K562 (cell line): Measurements from ENCODE around the gene DNAH3. TPM values are rescaled to one million over a fixed set of nuclear protein-coding genes. Genes with fewer than 3 reads are reported as not detected.
A peak's percentile ranks its signal among the peaks of the same experiment; 100 is the strongest.

Source experiments
- ARHGAP35 ChIP-seq: fragments of 450-650 bp; IDR thresholded peaks from 2 replicates; pipeline ENCODE4 v1.6.1; 2018; ENCODE audit not compliant: partially characterized antibody
- ERF ChIP-seq: fragments of 450-650 bp; formaldehyde crosslinking; IDR thresholded peaks from 2 replicates; pipeline ENCODE4 v1.4.0; 2020; ENCODE audit warnings: mild to moderate bottlenecking, mixed read lengths
- ETV5 ChIP-seq: sonication (generic); formaldehyde crosslinking; IDR thresholded peaks from 2 replicates; pipeline ENCODE4 v1.4.0; 2020; ENCODE audit warnings: low read depth, mild to moderate bottlenecking, missing genetic modification reagents
- HDAC1 ChIP-seq, 2 experiments: fragments of 450-650 bp; IDR thresholded peaks; 2 replicates each; pipeline ENCODE4 v1.6.1; 2016 to 2017; ENCODE audit warnings: inconsistent platforms in 1 of 2, mild to moderate bottlenecking in 1 of 2, moderate library complexity in 1 of 2
- MTA3 ChIP-seq: fragments of 450-650 bp; formaldehyde crosslinking; IDR thresholded peaks from 2 replicates; pipeline ENCODE4 v1.6.1; 2017; ENCODE audit warnings: mild to moderate bottlenecking, borderline replicate concordance
- NRF1 ChIP-seq, 2 experiments: fragments of 450-650 bp; IDR thresholded peaks in 1 of 2; conservative IDR thresholded peaks in 1 of 2; 2 replicates each; pipeline ENCODE4 v1.6.1; 2014; ENCODE audit warnings: mild to moderate bottlenecking in 2 of 2
- XRCC5 ChIP-seq: fragments of 200-400 bp; formaldehyde crosslinking; IDR thresholded peaks from 2 replicates; pipeline ENCODE4 v1.6.1; 2017; ENCODE audit warnings: low read depth, mild to moderate bottlenecking, low read length
- polyA plus RNA-seq, 8 experiments: library from polyadenylated mRNA; depleted of rRNA in 4 of 8; stranded (reverse) in 5 of 8; unstranded in 3 of 8; fragments of >200 nt; fragmentation: Nextera tagmentation in 2 of 8; fragmentation: Illumina TruSeq in 1 of 8; extraction: Ambion mirVana in 2 of 8; extraction: Trizol in 1 of 8; gene quantifications; 2 replicates each; pipeline versions ENCODE4 v1.2.1 to v1.2.3, GENCODE V29; 2011 to 2014; ENCODE audit warnings: inconsistent platforms in 1 of 8, missing spikeins in 1 of 8
- total RNA-seq, 7 experiments: library from RNA; depleted of rRNA in 6 of 7; stranded (reverse); fragments of >200 nt in 6 of 7; fragmentation: Illumina TruSeq in 2 of 7; extraction: Trizol in 2 of 7; gene quantifications; 2 replicates each; pipeline versions ENCODE4 v1.2.1 to v1.2.3, GENCODE V29; 2011 to 2021; ENCODE audit warnings: low replicate concordance in 1 of 7
- TF ChIP-seq, protein P1 (sequence below): fragments of 450-650 bp; IDR thresholded peaks from 2 replicates; pipeline ENCODE4 v1.6.1; 2016; ENCODE audit warnings: mild to moderate bottlenecking, moderate library complexity
- TF ChIP-seq, protein P2 (sequence below): IDR thresholded peaks from 2 replicates; pipeline ENCODE4 v1.6.1; 2011; ENCODE audit warnings: borderline replicate concordance, low read depth, mild to moderate bottlenecking, moderate library complexity, low read length; ENCODE audit not compliant: insufficient read depth, poor library complexity, severe bottlenecking

The DNAH3 gene
- total and polyA plus RNA-seq, 9 of the 15 experiments (the other 6 are each of a cell fraction or from before 2014, with no cell fraction given): 0.32 to 0.84 (median 0.44) TPM

DNA sequence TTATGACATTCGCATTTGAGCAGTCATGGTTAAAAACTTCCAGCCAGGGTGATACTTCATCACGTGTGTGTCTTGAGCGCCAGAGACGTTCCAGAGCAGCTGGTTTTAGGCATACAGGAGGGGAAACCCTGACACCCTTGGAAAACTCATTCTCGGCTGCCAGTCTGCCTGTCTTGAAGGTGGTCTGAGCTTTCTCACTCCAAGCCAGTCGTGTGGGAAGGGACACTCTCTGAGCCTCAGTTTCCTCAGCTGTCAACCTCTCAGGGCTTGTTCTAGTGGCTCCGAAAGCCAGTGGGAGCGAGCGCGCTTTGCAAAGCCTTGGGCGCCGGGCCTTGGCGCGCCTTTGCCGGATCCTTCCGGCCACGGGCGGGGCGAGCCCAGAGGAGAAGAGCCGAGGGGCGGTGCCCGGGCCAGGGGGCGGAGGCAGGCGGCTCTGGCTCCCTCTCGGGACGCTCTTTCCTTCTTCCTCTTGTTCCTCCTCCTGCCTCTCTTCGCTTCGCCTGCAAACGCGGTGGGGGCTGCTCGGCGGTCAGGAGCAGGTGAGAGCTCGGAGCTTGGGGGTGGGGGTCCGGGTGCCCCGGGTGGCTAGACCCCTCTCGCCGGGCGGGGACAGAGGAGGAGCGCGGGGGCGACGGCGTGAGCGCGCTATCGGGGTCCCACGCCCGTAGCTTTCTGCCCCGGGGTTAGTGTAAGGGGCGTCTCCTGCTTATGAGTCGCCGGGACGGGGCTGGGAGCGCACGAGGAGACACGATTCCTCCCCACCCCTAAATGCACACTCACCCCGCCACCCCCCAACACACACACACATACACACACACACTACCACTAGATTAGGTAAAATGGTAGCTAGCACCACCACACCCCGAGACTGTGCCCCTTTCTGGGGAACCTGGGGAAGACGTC lies 7.8 kb upstream of the DNAH3 start, which contains the start of gene LDAF1 (continued):
- TF ChIP-seq, protein P1, sequence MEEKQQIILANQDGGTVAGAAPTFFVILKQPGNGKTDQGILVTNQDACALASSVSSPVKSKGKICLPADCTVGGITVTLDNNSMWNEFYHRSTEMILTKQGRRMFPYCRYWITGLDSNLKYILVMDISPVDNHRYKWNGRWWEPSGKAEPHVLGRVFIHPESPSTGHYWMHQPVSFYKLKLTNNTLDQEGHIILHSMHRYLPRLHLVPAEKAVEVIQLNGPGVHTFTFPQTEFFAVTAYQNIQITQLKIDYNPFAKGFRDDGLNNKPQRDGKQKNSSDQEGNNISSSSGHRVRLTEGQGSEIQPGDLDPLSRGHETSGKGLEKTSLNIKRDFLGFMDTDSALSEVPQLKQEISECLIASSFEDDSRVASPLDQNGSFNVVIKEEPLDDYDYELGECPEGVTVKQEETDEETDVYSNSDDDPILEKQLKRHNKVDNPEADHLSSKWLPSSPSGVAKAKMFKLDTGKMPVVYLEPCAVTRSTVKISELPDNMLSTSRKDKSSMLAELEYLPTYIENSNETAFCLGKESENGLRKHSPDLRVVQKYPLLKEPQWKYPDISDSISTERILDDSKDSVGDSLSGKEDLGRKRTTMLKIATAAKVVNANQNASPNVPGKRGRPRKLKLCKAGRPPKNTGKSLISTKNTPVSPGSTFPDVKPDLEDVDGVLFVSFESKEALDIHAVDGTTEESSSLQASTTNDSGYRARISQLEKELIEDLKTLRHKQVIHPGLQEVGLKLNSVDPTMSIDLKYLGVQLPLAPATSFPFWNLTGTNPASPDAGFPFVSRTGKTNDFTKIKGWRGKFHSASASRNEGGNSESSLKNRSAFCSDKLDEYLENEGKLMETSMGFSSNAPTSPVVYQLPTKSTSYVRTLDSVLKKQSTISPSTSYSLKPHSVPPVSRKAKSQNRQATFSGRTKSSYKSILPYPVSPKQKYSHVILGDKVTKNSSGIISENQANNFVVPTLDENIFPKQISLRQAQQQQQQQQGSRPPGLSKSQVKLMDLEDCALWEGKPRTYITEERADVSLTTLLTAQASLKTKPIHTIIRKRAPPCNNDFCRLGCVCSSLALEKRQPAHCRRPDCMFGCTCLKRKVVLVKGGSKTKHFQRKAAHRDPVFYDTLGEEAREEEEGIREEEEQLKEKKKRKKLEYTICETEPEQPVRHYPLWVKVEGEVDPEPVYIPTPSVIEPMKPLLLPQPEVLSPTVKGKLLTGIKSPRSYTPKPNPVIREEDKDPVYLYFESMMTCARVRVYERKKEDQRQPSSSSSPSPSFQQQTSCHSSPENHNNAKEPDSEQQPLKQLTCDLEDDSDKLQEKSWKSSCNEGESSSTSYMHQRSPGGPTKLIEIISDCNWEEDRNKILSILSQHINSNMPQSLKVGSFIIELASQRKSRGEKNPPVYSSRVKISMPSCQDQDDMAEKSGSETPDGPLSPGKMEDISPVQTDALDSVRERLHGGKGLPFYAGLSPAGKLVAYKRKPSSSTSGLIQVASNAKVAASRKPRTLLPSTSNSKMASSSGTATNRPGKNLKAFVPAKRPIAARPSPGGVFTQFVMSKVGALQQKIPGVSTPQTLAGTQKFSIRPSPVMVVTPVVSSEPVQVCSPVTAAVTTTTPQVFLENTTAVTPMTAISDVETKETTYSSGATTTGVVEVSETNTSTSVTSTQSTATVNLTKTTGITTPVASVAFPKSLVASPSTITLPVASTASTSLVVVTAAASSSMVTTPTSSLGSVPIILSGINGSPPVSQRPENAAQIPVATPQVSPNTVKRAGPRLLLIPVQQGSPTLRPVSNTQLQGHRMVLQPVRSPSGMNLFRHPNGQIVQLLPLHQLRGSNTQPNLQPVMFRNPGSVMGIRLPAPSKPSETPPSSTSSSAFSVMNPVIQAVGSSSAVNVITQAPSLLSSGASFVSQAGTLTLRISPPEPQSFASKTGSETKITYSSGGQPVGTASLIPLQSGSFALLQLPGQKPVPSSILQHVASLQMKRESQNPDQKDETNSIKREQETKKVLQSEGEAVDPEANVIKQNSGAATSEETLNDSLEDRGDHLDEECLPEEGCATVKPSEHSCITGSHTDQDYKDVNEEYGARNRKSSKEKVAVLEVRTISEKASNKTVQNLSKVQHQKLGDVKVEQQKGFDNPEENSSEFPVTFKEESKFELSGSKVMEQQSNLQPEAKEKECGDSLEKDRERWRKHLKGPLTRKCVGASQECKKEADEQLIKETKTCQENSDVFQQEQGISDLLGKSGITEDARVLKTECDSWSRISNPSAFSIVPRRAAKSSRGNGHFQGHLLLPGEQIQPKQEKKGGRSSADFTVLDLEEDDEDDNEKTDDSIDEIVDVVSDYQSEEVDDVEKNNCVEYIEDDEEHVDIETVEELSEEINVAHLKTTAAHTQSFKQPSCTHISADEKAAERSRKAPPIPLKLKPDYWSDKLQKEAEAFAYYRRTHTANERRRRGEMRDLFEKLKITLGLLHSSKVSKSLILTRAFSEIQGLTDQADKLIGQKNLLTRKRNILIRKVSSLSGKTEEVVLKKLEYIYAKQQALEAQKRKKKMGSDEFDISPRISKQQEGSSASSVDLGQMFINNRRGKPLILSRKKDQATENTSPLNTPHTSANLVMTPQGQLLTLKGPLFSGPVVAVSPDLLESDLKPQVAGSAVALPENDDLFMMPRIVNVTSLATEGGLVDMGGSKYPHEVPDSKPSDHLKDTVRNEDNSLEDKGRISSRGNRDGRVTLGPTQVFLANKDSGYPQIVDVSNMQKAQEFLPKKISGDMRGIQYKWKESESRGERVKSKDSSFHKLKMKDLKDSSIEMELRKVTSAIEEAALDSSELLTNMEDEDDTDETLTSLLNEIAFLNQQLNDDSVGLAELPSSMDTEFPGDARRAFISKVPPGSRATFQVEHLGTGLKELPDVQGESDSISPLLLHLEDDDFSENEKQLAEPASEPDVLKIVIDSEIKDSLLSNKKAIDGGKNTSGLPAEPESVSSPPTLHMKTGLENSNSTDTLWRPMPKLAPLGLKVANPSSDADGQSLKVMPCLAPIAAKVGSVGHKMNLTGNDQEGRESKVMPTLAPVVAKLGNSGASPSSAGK: peak; percentile 43; the same call in 1 of the 2 replicates
- peak; percentile 12 to 27; a peak in 1 of 4 replicates for TF ChIP-seq NRF1 (conservative IDR thresholded peaks at IDR 0.05 in 1 of 2, IDR thresholded peaks at IDR 0.05 in 1 of 2)
- TF ChIP-seq ARHGAP35: no peak
- TF ChIP-seq, protein P2, sequence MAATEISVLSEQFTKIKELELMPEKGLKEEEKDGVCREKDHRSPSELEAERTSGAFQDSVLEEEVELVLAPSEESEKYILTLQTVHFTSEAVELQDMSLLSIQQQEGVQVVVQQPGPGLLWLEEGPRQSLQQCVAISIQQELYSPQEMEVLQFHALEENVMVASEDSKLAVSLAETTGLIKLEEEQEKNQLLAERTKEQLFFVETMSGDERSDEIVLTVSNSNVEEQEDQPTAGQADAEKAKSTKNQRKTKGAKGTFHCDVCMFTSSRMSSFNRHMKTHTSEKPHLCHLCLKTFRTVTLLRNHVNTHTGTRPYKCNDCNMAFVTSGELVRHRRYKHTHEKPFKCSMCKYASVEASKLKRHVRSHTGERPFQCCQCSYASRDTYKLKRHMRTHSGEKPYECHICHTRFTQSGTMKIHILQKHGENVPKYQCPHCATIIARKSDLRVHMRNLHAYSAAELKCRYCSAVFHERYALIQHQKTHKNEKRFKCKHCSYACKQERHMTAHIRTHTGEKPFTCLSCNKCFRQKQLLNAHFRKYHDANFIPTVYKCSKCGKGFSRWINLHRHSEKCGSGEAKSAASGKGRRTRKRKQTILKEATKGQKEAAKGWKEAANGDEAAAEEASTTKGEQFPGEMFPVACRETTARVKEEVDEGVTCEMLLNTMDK: no peak
- TF ChIP-seq XRCC5: no peak; the same call in 1 of the 2 replicates
- TF ChIP-seq HDAC1 (IDR thresholded peaks at IDR 0.05): peak in 1 of 2 experiments; percentile 45; a peak in 1 of 4 replicates
- TF ChIP-seq ETV5 (CRISPR knock-in tag): peak; percentile 94
- no peak for TF ChIP-seq ERF (CRISPR knock-in tag)
- TF ChIP-seq MTA3: peak; percentile 35; the same call in 1 of the 2 replicates
